Effector memory CD4-positive, alpha-beta T cell (primary cell): ENCODE data around the gene IKBIP.
"Not testable (repeated sequence)": the region's sequence is repeated elsewhere in the genome, so short reads cannot be mapped to it uniquely, and the experiment has no call there.

Experiments
- DNase-seq, 3 donors: peaks; one replicate each; pipeline ENCODE4 v3.0.0-alpha.2; 2020
- H3K27ac ChIP-seq: 2 replicates; pipeline ENCODE4 v1.7.0; 2013; ENCODE audit warnings: mild to moderate bottlenecking, low read length, moderate library complexity; ENCODE audit not compliant: insufficient read depth, poor library complexity, severe bottlenecking
- H3K27me3 ChIP-seq: replicated peaks from 2 replicates; pipeline ENCODE4 v1.7.0; 2013; ENCODE audit warnings: mild to moderate bottlenecking, low read length; ENCODE audit not compliant: insufficient read depth, control insufficient read depth, poor library complexity, severe bottlenecking
- H3K36me3 ChIP-seq: 2 replicates; pipeline ENCODE4 v1.7.0; 2013; ENCODE audit warnings: mild to moderate bottlenecking, low read length, moderate library complexity; ENCODE audit not compliant: control insufficient read depth, insufficient read depth
- H3K4me1 ChIP-seq: 2 replicates; pipeline ENCODE4 v1.7.0; 2013; ENCODE audit warnings: low read length, mild to moderate bottlenecking; ENCODE audit not compliant: control insufficient read depth, insufficient read depth, poor library complexity, severe bottlenecking
- H3K4me3 ChIP-seq: 2 replicates; pipeline ENCODE4 v1.7.0; 2013; ENCODE audit warnings: low read length, low read depth, mild to moderate bottlenecking; ENCODE audit not compliant: insufficient read depth, poor library complexity, severe bottlenecking
- H3K9me3 ChIP-seq: 2 replicates; pipeline ENCODE4 v1.7.0; 2013; ENCODE audit warnings: mild to moderate bottlenecking, low read length, moderate library complexity; ENCODE audit not compliant: control insufficient read depth

Gene IKBIP

DNA sequence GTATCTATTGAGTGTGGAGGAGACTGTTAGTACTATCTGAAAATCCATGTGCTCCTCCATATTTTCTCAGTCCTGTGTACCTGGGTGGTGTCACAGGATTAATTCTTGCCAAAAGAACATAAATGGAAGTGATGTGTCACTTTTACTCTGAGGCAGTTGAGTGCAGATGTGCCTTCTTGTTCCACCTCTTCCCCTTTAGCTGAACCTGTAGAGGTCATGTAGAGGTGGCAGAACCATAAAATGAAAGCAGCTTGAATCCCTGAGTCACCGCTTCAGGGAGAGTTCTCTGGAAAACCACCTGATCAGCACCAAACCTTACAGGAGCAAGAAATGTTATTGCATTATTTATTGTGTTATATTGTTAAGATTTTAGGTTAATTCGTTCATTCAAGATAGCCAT, 65.8 kb downstream of the IKBIP start:
- DNase-seq, result no peak
- no peaks in the 10 kb centered on the region for H3K27me3 ChIP-seq
- no peaks in the 10 kb centered on the region for H3K36me3 ChIP-seq
- H3K9me3 ChIP-seq, result no peaks in the 10 kb centered on the region
- no peaks in the 10 kb centered on the region for H3K4me1 ChIP-seq
- H3K27ac ChIP-seq, result no peak overlapping the region
- H3K4me3 ChIP-seq, result no peak overlapping the region

DNA sequence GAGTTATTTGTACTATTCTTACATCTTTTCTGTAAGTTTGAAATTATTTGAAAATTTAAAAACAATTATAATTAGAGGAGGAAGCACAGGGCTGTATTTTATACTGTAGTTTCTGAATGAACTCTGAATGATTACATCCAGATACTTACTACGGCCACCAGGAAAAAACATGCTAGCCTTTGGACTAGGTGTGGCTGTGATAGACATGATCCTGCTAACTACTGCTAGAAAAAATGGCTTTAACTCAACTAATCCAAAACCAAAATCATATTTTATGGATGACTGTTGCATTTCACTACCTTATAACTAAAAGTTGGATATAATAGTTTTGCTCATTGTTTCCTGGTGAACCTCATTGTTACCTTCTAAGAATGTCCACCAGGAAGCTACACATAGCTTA, 66.2 kb downstream of the IKBIP start:
- Histone ChIP-seq H3K27ac (no peak overlapping the region), H3K4me3 (no peak overlapping the region), H3K36me3 (no peaks in the 10 kb centered on the region), H3K9me3 (no peaks in the 10 kb centered on the region), H3K4me1 (no peaks in the 10 kb centered on the region), H3K27me3 (no peaks in the 10 kb centered on the region)
- no peak for DNase-seq

- not testable (repeated sequence) for H3K36me3 ChIP-seq, H3K4me3 ChIP-seq, H3K4me1 ChIP-seq, H3K9me3 ChIP-seq, H3K27me3 ChIP-seq, H3K27ac ChIP-seq, DNase-seq
These were observed 67.8 kb downstream of the IKBIP start for GRCh38 chr12:98576795-98577194.

DNA sequence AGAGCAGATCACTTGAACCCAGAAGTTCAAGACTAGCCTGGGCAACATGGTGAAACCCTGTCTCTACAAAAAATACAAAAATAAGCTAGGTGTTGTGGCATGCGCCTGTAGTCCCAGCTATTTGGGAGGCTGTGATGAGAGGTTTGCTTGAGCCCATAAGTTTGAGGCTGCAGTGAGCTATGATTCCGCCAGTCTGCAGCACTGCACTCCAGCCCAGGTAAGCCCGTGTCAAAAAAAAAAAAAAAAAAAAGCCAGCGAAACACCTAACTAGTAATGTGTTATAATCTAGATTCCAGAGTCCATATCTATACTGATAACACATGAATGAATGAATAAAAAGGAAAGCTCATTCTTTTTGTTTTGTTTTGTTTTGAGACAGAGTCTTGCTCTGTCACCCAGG, 69.6 kb downstream of the IKBIP start:
- H3K27me3 ChIP-seq, result no peaks in the 10 kb centered on the region
- H3K9me3 ChIP-seq, result no peaks in the 10 kb centered on the region
- DNase-seq, result no peak
- no peak overlapping the region for H3K27ac ChIP-seq
- no peak overlapping the region for H3K4me3 ChIP-seq
- no peaks in the 10 kb centered on the region for H3K4me1 ChIP-seq
- H3K36me3 ChIP-seq, result no peaks in the 10 kb centered on the region
